ENCODE measurements around the gene CXorf49B.
"Not testable (repeated sequence)": the region's sequence is repeated elsewhere in the genome, so short reads cannot be mapped to it uniquely, and the experiment has no call there.

Gene CXorf49B

GRCh38 chrX:71763049-71763448 is at the start of gene CXorf49B:
Gene CXorf49B, plus strand, starts transcription at chrX:71763349. Its CDS starts 75 bp downstream, at chrX:71763424.
- not testable (repeated sequence) for DNase-seq

- DNase-seq: not testable (repeated sequence)
These were observed 49.1 kb upstream of the CXorf49B start for GRCh38 chrX:71714064-71714463.

DNA sequence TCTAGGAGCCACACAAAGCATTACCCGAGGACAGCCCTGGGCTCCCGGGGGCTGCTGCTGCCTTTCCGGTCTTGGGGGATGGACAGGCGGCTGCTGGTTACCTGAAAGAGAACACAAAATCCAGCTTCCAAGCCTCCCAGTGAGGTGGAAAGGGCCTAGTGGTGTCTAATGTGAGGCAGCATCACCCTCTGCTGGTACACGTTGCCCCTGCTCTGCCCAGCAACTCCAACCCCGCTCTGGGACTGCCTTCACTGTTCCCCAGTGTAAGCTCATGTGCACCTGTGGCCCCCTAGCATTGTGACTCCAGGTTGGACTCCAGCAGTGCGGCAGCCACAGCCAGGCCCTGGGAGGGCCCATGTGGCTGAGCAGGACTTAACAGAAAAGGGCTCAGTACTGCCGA is 47.6 kb upstream of the CXorf49B start:
- DNase-seq: not testable (repeated sequence)

DNA sequence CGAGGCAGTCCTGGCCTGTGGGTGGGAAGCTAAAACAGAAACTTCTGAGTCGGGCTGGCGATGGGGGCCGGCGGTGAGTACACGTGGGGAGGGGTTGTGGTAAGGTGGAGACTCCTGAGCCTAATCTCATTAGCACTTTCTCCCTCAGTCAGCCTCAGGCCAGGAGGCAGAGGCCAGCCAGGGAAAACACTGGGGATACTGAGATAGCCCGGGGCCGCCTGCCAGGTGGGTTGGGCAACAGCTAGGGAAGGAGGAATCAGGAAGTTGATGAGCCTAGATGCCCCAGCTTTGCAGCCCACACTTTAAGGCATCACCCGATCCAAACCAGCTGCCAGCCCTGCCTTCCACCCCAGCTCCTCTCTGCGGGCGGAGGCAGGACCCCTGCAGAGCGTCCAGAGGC is 46.8 kb upstream of the CXorf49B start:
- not testable (repeated sequence) for DNase-seq

GRCh38 chrX:71718185-71718584 is 45.0 kb upstream of the CXorf49B start, which contains the start of gene CXorf49:
Gene CXorf49, minus strand, starts transcription at chrX:71718285. Its CDS starts 134 bp downstream, at chrX:71718151.
- not testable (repeated sequence) for DNase-seq

DNA sequence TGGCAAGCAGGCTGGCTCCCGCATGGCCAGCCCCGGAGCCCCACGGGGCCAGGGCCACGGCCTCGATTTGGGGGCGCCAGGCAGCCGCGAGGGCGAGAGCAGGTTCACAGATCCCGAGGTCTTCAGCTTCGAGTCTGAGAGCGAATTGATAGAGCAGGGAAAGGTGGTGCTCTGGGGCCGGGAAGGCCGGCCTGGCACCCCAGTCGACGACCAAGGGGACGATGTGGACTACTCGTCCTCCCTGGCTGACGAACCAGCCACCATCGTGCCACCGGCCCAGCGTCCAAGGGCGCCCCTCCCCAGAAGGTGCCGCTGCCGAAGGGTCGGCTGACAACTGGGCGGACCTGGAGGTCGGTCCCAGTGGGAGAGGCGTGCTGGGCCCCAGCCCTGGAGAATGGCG is 44.0 kb upstream of the CXorf49B start:
- DNase-seq: not testable (repeated sequence)

GRCh38 chrX:71720289-71720886 is 42.8 kb upstream of the CXorf49B start:
- DNase-seq: not testable (repeated sequence)

DNA sequence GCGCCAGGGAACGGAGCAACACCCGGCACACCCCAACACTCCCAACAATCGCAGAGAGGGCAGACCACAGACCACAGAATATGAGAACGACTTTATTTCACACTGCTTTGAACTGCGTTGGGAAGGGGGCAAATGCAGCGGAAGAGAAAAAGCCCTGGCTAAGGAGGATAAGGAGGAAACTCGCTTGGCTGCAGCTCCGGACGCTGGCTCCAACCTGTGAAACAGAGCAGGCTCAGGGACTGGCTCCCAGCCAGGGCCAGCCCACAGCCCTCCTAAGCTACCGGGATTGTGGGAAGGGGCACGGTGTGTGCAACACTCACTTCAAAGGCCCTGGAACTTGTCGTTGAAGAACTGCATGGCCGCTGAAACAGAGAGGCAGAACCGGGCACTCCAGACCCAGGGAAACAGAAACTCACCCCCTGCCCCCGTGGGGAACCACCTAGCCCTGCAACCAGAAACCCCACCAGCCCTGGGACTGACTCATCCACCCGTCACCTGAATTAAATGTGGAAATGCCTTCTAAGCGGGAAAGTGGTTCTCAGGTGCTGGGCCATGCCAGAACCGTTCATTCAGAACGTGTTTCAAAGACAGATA is 2.4 kb upstream of the CXorf49B start:
- DNase-seq: not testable (repeated sequence)

DNA sequence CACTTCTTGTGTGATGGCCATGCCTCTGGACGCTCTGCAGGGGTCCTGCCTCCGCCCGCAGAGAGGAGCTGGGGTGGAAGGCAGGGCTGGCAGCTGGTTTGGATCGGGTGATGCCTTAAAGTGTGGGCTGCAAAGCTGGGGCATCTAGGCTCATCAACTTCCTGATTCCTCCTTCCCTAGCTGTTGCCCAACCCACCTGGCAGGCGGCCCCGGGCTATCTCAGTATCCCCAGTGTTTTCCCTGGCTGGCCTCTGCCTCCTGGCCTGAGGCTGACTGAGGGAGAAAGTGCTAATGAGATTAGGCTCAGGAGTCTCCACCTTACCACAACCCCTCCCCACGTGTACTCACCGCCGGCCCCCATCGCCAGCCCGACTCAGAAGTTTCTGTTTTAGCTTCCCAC is 1.7 kb downstream of the CXorf49B start:
- DNase-seq: not testable (repeated sequence)

DNA sequence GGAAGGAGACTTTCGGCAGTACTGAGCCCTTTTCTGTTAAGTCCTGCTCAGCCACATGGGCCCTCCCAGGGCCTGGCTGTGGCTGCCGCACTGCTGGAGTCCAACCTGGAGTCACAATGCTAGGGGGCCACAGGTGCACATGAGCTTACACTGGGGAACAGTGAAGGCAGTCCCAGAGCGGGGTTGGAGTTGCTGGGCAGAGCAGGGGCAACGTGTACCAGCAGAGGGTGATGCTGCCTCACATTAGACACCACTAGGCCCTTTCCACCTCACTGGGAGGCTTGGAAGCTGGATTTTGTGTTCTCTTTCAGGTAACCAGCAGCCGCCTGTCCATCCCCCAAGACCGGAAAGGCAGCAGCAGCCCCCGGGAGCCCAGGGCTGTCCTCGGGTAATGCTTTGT is 2.5 kb downstream of the CXorf49B start:
- DNase-seq: not testable (repeated sequence)

- DNase-seq: not testable (repeated sequence)
These were observed 4.0 kb downstream of the CXorf49B start for GRCh38 chrX:71767134-71767533.

- DNase-seq: not testable (repeated sequence)
These were observed 15.2 kb downstream of the CXorf49B start for GRCh38 chrX:71778322-71778721.

GRCh38 chrX:71782225-71782949 is 19.2 kb downstream of the CXorf49B start:
- not testable (repeated sequence) for DNase-seq

GRCh38 chrX:71782950-71783299 is 19.8 kb downstream of the CXorf49B start:
- not testable (repeated sequence) for DNase-seq

DNA sequence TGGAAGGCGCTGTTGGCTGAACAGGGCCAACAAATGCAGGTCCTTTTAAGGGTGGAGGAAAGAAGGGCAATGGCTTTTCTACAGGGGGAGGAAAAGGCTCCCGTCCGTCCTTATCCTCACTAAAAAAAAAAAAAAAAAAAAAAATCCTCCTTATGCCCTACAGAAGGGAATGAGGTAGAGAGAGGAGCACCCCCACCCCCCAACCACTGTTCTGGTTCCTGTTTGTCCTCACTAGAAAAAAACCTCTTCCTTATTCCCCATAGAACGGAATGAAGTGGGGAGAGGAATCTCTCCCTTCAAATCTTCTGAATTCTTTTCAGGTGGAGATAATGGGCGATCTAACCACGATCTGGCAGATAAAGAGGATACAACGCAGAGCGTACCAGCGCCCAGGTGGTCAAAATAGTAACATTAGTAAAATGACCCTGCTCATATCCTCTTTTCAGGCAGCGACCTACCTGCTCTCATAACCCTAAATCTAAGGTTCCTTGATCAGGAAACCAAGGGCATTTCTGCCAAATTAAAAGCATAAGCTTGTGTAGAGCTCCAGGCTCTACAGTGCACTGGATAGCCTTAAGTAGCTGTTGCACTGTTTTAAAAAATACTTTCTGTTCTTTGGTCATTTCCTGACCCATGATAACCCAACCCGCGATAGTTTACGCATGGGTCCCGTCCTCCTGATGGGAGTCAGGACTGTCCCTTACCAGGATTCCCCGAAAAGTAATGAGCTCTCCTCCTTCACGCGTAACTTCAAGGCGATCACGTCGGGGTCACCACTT is 20.6 kb downstream of the CXorf49B start:
- DNase-seq: not testable (repeated sequence)

DNA sequence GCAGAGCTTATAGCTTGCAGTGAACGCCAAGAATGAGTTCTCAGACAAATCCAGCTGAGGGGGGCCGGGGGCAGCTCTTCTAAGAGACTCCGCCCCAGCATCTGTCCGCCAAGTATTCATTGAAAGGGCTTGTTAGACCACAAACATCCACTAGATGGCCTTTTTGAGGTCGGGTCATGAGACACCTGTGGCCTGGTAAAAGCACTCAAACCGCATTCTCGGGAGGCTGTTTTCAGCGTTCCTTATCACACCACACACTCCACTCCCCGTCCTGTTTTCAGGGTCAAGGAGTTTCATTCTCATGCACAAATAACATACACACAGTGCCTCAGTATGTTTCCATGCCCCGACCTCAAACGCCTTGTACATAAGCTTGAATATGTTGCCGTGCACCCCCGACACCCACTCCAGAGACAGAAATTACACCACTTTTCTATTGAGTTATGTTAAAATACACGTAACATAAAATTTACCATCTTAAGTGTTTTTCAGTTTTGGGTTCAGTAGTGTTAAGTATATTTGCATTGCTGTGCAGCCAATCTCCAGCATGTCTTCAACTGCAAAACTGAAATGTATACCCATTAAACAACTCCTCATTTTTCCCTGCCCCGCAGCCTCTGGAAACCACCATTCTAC is 21.3 kb downstream of the CXorf49B start:
- DNase-seq: not testable (repeated sequence)

DNA sequence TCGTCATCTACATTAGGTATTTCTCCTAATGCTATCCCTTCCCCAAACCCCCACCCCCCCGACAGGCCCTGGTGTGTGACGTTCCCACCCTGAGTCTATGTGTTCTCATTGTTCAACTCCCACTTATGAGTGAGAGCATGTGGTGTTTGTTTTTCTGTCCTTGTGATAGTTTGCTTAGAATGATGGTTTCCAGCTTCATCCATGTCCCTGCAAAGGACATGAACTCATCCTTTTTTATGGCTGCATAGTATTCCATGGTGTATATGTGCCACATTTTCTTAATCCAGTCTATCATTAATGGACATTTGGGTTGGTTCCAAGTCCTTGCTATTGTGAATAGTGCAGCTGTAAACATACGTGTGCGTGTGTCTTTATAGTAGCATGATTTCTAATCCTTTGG is 43.3 kb downstream of the CXorf49B start:
- DNase-seq: not testable (repeated sequence)

DNA sequence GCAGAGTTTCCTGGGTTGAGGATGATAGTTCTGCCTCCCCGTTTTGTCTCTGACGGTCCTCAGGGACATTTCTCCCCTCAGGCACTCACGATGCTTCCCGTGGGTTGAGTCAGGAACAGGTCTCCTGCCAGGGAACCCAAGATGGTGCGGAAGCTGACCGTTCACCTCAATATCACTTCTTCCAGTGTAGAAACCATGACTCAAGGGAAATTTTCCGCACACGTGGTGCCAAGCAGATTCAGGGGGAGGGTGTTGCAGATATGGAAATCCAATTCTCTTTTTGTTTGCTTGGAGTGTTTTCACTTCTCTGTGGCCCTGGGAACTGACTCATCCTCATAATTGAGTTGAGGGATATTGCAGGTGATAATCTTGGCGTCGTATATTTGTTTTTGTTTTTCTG is 46.7 kb downstream of the CXorf49B start:
- no peak for DNase-seq

- no peak for DNase-seq
These were observed 51.2 kb downstream of the CXorf49B start for GRCh38 chrX:71814123-71814912.

DNA sequence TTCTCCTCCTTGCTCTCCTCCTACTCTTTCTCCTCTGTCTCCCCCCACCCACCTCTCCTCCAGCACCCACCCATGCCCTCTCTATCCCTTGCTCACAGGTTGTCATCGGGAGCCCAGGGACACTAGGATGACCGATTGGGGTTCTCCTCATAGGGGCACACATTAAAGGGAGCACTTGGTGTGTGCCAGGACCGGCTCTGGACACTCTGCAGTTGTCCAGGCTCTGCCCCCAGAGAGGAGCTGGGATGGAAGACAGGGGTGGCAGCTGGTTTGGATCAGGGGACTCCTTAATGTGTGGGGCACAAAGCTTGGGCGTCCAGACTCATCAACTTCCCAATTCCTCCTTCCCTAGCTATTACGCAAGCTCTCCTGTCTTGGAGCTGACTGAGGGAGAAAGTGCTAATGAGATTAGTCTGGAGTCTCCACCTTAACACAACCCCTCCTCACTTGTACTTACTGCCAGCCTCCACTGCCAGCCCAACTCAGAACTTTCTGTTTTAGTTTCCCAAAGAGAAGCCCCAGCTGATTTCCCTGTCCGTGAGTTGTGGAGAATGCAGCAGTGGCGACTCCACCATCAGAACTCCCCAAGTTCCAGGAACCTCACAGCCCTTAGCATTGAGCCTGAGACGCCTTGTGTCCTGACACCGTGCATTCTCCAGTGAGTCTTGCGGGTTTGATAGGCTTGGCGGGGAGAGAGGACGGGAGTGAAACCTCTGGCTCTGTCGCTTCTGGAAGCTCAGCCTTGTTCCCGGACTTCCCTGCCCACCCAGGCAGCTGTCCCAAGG is 52.2 kb downstream of the CXorf49B start:
- DNase-seq: no peak

DNA sequence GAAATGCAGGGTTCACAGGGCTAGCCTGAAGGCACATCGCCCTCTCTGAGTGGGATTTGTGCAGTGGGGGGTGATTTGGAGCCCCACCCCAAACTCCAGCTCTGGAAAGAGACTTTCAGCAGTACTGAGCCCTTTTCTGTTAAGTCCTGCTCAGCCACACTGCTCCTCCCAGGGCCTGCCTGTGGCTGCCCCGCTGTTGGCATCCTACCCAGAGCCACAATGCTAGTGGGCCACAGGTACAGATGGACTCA is 52.7 kb downstream of the CXorf49B start:
- no peak for DNase-seq

All from activated naive CD4-positive, alpha-beta T cell treated with anti-CD3 and anti-CD28 coated beads, Interleukin-2, amount 50 U/mL, for 16 hours (primary cell).